ENCODE measurements around the gene APBA1.
"Not testable (repeated sequence)": the region's sequence is repeated elsewhere in the genome, so short reads cannot be mapped to it uniquely, and the experiment has no call there.

The APBA1 gene

DNA sequence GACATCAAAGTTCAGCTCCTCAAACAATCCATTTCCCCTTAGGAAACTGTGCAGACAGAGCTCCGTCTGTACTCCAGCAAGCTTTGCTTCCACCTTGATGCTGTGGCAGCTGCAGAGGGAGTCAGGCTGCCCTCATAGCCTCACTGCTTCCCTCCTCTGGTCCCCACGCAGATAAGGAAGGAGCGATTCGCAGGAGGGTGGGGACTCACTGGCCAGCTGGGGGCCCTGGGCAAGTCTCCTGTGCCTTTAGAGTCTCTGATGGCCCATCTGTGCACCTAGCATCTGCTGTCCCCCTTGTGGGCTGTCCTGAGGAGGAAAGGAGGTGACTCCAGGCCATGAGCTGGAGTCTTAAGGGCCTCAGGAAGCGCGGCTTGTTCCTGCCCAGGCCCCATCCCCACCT is 225.7 kb downstream of the APBA1 start:
- Histone ChIP-seq H3K36me3 (ENCODE audit: insufficient read depth, low read length) (no peaks in the 10 kb centered on the region), H3K4me3 (ENCODE audit: low read length) (no peak overlapping the region), H3K9ac (ENCODE audit: low read depth, low read length) (no peak overlapping the region), H3K4me2 (ENCODE audit: low read length) (no peak overlapping the region), H3K4me1 (ENCODE audit: control insufficient read depth, insufficient read depth, low read length) (no peaks in the 10 kb centered on the region), H3K9me3 (replicated peaks; ENCODE audit: low read length) (no peaks in the 10 kb centered on the region), H3K27me3 (ENCODE audit: control insufficient read depth, insufficient read depth, low read length) (no peaks in the 10 kb centered on the region)

- Histone ChIP-seq H3K36me3 (ENCODE audit: insufficient read depth, low read length) (no peaks in the 10 kb centered on the region), H3K4me2 (ENCODE audit: low read length) (no peak overlapping the region), H3K4me1 (ENCODE audit: control insufficient read depth, insufficient read depth, low read length) (no peaks in the 10 kb centered on the region), H3K27me3 (ENCODE audit: control insufficient read depth, insufficient read depth, low read length) (no peaks in the 10 kb centered on the region), H3K9ac (ENCODE audit: low read depth, low read length) (no peak overlapping the region), H3K4me3 (ENCODE audit: low read length) (no peak overlapping the region), H3K9me3 (replicated peaks; ENCODE audit: low read length) (no peaks in the 10 kb centered on the region)
Measured at GRCh38 chr9:69445251-69445650, 226.9 kb downstream of the APBA1 start.

GRCh38 chr9:69444791-69445190 is 227.4 kb downstream of the APBA1 start:
- H3K4me1 ChIP-seq (ENCODE audit: control insufficient read depth, insufficient read depth, low read length) = no peaks in the 10 kb centered on the region
- no peak overlapping the region for H3K9ac ChIP-seq (ENCODE audit: low read depth, low read length)
- H3K27me3 ChIP-seq (ENCODE audit: control insufficient read depth, insufficient read depth, low read length) = no peaks in the 10 kb centered on the region
- H3K4me2 ChIP-seq (ENCODE audit: low read length) = no peak overlapping the region
- no peaks in the 10 kb centered on the region for H3K36me3 ChIP-seq (ENCODE audit: insufficient read depth, low read length)
- no peak overlapping the region for H3K4me3 ChIP-seq (ENCODE audit: low read length)
- H3K9me3 ChIP-seq (replicated peaks; ENCODE audit: low read length) = no peaks in the 10 kb centered on the region

DNA sequence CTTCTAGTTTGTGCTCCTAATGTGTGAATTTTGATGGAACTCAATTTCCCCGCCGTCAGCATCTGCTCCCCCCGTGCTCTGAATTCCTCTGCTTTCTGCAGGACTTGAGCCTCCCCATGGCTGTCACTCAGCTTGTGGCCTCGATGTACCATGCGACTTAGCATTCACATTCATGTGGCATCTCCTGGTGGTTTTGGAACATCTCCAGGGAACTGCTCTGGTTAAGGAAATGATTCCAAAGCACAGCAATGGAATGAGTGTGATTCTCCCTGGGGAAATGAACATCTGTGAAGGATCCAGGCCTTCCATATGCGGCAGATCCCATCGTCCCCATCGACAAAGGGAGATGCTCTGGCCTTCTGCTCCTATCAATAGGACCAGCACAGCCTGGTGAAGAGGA is 228.2 kb downstream of the APBA1 start:
- H3K36me3 ChIP-seq (ENCODE audit: insufficient read depth, low read length) = no peaks in the 10 kb centered on the region
- no peaks in the 10 kb centered on the region for H3K9me3 ChIP-seq (replicated peaks; ENCODE audit: low read length)
- H3K27me3 ChIP-seq (ENCODE audit: control insufficient read depth, insufficient read depth, low read length) = no peaks in the 10 kb centered on the region
- H3K4me3 ChIP-seq (ENCODE audit: low read length) = no peak overlapping the region
- no peak overlapping the region for H3K9ac ChIP-seq (ENCODE audit: low read depth, low read length)
- no peak overlapping the region for H3K4me2 ChIP-seq (ENCODE audit: low read length)
- no peaks in the 10 kb centered on the region for H3K4me1 ChIP-seq (ENCODE audit: control insufficient read depth, insufficient read depth, low read length)

GRCh38 chr9:69443178-69443577 is 229.0 kb downstream of the APBA1 start:
- Histone ChIP-seq H3K4me3 (ENCODE audit: low read length) (no peak overlapping the region), H3K27me3 (ENCODE audit: control insufficient read depth, insufficient read depth, low read length) (no peaks in the 10 kb centered on the region), H3K36me3 (ENCODE audit: insufficient read depth, low read length) (no peaks in the 10 kb centered on the region), H3K9ac (ENCODE audit: low read depth, low read length) (no peak overlapping the region), H3K9me3 (replicated peaks; ENCODE audit: low read length) (no peaks in the 10 kb centered on the region), H3K4me1 (ENCODE audit: control insufficient read depth, insufficient read depth, low read length) (no peaks in the 10 kb centered on the region), H3K4me2 (ENCODE audit: low read length) (no peak overlapping the region)

DNA sequence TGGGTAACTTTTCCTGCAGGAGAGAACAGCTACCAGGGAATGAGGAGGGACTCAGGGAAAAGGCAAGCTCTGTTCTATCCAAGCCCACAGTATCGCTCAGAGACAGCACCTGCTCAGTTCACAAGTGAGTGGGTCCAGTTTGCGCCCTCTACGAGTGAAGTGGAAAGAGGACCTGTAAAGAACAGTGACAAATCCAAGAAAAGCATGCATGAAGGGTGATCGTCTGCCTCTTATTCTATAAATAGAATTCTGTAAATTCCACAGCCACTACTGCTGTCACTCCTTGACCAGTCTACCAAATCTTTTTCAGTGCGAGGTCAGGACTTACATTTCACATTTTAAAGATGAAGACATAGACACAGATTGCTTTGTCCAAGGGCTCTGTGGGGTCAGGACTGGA is 229.7 kb downstream of the APBA1 start:
- Histone ChIP-seq H3K9ac (ENCODE audit: low read depth, low read length) (no peak overlapping the region), H3K27me3 (ENCODE audit: control insufficient read depth, insufficient read depth, low read length) (no peaks in the 10 kb centered on the region), H3K4me1 (ENCODE audit: control insufficient read depth, insufficient read depth, low read length) (no peaks in the 10 kb centered on the region)

GRCh38 chr9:69440254-69440955 is 231.8 kb downstream of the APBA1 start:
- not testable (repeated sequence) for H3K27me3 ChIP-seq (ENCODE audit: control insufficient read depth, insufficient read depth, low read length); H3K9ac ChIP-seq (ENCODE audit: low read depth, low read length); H3K4me3 ChIP-seq (ENCODE audit: low read length); H3K36me3 ChIP-seq (ENCODE audit: insufficient read depth, low read length); H3K9me3 ChIP-seq (replicated peaks; ENCODE audit: low read length); H3K4me1 ChIP-seq (ENCODE audit: control insufficient read depth, insufficient read depth, low read length); H3K4me2 ChIP-seq (ENCODE audit: low read length)

More for the DNA sequence above, 229.7 kb downstream of the APBA1 start:
- no peak overlapping the region for H3K4me3 ChIP-seq (ENCODE audit: low read length)
- no peak overlapping the region for H3K4me2 ChIP-seq (ENCODE audit: low read length)
- no peaks in the 10 kb centered on the region for H3K36me3 ChIP-seq (ENCODE audit: insufficient read depth, low read length)
- no peaks in the 10 kb centered on the region for H3K9me3 ChIP-seq (replicated peaks; ENCODE audit: low read length)

DNA sequence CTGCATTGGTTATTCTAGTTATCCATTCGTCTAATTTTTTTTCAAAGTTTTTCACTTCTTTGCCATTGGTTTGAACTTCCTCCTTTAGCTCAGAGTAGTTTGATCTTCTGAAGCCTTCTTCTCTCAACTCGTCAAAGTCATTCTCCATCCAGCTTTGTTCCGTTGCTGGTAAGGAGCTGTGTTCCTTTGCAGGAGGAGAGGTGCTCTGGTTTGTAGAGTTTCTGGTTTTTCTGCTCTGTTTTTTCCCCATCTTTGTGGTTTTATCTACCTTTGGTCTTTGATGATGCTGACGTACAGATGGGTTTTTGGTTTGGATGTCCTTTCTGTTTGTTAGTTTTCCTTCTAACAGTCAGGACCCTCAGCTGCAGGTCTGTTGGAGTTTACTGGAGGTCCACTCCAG is 232.5 kb downstream of the APBA1 start:
- H3K9ac ChIP-seq (ENCODE audit: low read depth, low read length); H3K4me2 ChIP-seq (ENCODE audit: low read length); H3K9me3 ChIP-seq (replicated peaks; ENCODE audit: low read length); H3K4me3 ChIP-seq (ENCODE audit: low read length); H3K4me1 ChIP-seq (ENCODE audit: control insufficient read depth, insufficient read depth, low read length); H3K36me3 ChIP-seq (ENCODE audit: insufficient read depth, low read length); H3K27me3 ChIP-seq (ENCODE audit: control insufficient read depth, insufficient read depth, low read length): not testable (repeated sequence)

DNA sequence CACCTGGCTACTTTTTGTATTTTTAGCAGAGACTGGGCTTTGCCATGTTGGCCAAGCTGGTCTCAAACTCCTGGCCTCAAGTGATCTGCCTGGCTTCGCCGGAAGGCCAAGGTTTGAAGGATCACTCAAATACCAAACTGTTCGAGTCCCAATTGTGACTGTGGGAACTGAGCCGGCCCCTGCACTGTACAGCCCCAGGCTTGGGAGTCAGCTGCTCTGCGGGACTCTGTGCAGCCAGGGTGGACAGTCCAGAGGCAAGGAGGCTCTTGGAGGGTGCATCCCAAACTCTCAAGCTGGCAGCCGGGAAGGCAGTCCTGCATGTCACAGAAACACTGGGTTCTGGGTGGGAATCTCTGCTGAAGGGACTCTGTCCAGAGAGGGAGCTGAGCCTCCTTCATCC is 238.2 kb downstream of the APBA1 start:
- Histone ChIP-seq H3K36me3 (ENCODE audit: insufficient read depth, low read length) (peaks cover 3% of the 10 kb centered on the region), H3K4me2 (ENCODE audit: low read length) (no peak overlapping the region), H3K27me3 (ENCODE audit: control insufficient read depth, insufficient read depth, low read length) (no peaks in the 10 kb centered on the region), H3K9me3 (replicated peaks; ENCODE audit: low read length) (no peaks in the 10 kb centered on the region), H3K4me1 (ENCODE audit: control insufficient read depth, insufficient read depth, low read length) (no peaks in the 10 kb centered on the region), H3K9ac (ENCODE audit: low read depth, low read length) (no peak overlapping the region), H3K4me3 (ENCODE audit: low read length) (no peak overlapping the region)

DNA sequence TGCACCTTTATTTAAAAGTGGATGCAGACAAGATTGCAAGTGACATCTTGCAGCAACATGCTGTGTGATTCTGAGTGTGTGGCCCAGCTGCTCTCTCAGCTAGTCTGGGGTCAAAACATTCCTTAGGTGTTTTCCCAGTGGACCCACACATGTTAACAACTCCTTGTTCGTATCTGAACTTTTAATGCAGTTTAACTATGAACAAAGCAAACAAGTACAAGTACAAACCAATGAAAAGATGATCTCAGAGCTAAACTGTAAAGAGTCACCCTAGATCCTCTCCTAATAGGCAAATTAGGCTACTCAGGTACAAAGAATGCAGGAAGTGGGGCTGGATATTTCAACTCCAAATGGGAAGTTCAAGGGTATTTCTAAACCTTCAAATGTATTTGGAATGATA is 238.8 kb downstream of the APBA1 start:
- Histone ChIP-seq H3K4me2 (ENCODE audit: low read length) (no peak overlapping the region), H3K9ac (ENCODE audit: low read depth, low read length) (no peak overlapping the region), H3K9me3 (replicated peaks; ENCODE audit: low read length) (no peaks in the 10 kb centered on the region), H3K4me1 (ENCODE audit: control insufficient read depth, insufficient read depth, low read length) (no peaks in the 10 kb centered on the region), H3K27me3 (ENCODE audit: control insufficient read depth, insufficient read depth, low read length) (no peaks in the 10 kb centered on the region), H3K36me3 (ENCODE audit: insufficient read depth, low read length) (peaks cover 3% of the 10 kb centered on the region), H3K4me3 (ENCODE audit: low read length) (no peak overlapping the region)

GRCh38 chr9:69432623-69433022 is 239.5 kb downstream of the APBA1 start:
- no peaks in the 10 kb centered on the region for H3K27me3 ChIP-seq (ENCODE audit: control insufficient read depth, insufficient read depth, low read length)
- H3K4me1 ChIP-seq (ENCODE audit: control insufficient read depth, insufficient read depth, low read length) = no peaks in the 10 kb centered on the region
- no peak overlapping the region for H3K4me3 ChIP-seq (ENCODE audit: low read length)
- peaks cover 3% of the 10 kb centered on the region for H3K36me3 ChIP-seq (ENCODE audit: insufficient read depth, low read length)
- H3K9me3 ChIP-seq (replicated peaks; ENCODE audit: low read length) = no peaks in the 10 kb centered on the region
- no peak overlapping the region for H3K4me2 ChIP-seq (ENCODE audit: low read length)
- no peak overlapping the region for H3K9ac ChIP-seq (ENCODE audit: low read depth, low read length)

DNA sequence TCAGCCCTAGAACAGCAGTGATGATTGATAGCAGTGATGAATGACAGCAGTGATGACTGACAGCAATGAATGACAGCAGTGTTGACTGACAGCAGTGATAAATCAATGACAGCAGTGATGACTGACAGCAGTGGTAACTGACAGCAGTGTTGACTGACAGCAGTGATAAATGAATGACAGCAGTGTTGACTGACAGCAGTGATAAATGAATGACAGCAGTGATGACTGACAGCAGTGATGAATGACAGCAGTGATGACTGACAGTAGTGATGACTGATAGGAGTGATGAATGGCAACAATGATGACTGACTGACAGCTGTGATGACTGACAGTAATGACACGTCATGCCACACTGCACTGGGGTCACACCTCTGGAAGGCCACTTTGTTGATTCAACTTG is 240.4 kb downstream of the APBA1 start:
- no peaks in the 10 kb centered on the region for H3K27me3 ChIP-seq (ENCODE audit: control insufficient read depth, insufficient read depth, low read length)
- peaks cover 3% of the 10 kb centered on the region for H3K36me3 ChIP-seq (ENCODE audit: insufficient read depth, low read length)
- no peaks in the 10 kb centered on the region for H3K9me3 ChIP-seq (replicated peaks; ENCODE audit: low read length)
- H3K4me2 ChIP-seq (ENCODE audit: low read length) = no peak overlapping the region
- H3K4me3 ChIP-seq (ENCODE audit: low read length) = no peak overlapping the region
- no peaks in the 10 kb centered on the region for H3K4me1 ChIP-seq (ENCODE audit: control insufficient read depth, insufficient read depth, low read length)
- no peak overlapping the region for H3K9ac ChIP-seq (ENCODE audit: low read depth, low read length)

Data from skeletal muscle satellite cell (primary cell).